Loucy (cell line): ENCODE measurements around the gene ZNF468.
A peak's percentile ranks its signal among the peaks of the same experiment; 100 is the strongest.
"Not testable (repeated sequence)": the region's sequence is repeated elsewhere in the genome, so short reads cannot be mapped to it uniquely, and the experiment has no call there.

ENCODE experiments used
- H2AFZ ChIP-seq: fragments of 200-600 bp; sonication (generic); 2 replicates; pipeline ENCODE4 v1.6.0; 2016; ENCODE audit warnings: antibody characterized with exemption, mild to moderate bottlenecking, low read length, moderate library complexity
- H3F3A ChIP-seq: fragments of 200-600 bp; 2 replicates; pipeline ENCODE4 v1.6.0; 2016; ENCODE audit warnings: antibody characterized with exemption, low read depth, mild to moderate bottlenecking
- H3K27me3 ChIP-seq: fragments of 200-600 bp; sonication (generic); 2 replicates; pipeline ENCODE4 v1.6.1; 2014; ENCODE audit warnings: low read length, mild to moderate bottlenecking; ENCODE audit not compliant: insufficient read depth, poor library complexity, severe bottlenecking
- H3K36me3 ChIP-seq: fragments of 200-600 bp; sonication (generic); 2 replicates; pipeline ENCODE4 v1.6.1; 2016; ENCODE audit warnings: low read length; ENCODE audit not compliant: insufficient read depth
- H3K4me1 ChIP-seq: fragments of 200-600 bp; sonication (generic); 2 replicates; pipeline ENCODE4 v1.5.1; 2014; ENCODE audit warnings: low read length, mild to moderate bottlenecking; ENCODE audit not compliant: insufficient read depth, poor library complexity, severe bottlenecking
- H3K4me2 ChIP-seq: fragments of 200-600 bp; sonication (generic); 2 replicates; pipeline ENCODE4 v1.6.0; 2014; ENCODE audit warnings: antibody characterized with exemption, low read length, low read depth, mild to moderate bottlenecking; ENCODE audit not compliant: poor library complexity, severe bottlenecking
- H3K4me3 ChIP-seq: fragments of 200-600 bp; sonication (generic); 2 replicates; pipeline ENCODE4 v1.5.1; 2014; ENCODE audit warnings: low read length, mild to moderate bottlenecking, mixed read lengths; ENCODE audit not compliant: poor library complexity, severe bottlenecking
- H3K79me2 ChIP-seq: fragments of 200-600 bp; sonication (generic); 2 replicates; pipeline ENCODE4 v1.6.1; 2014; ENCODE audit warnings: low read length; ENCODE audit not compliant: insufficient read depth
- H3K9ac ChIP-seq: fragments of 200-600 bp; sonication (generic); 2 replicates; pipeline ENCODE4 v1.6.0; 2014; ENCODE audit warnings: mild to moderate bottlenecking, low read depth, low read length, moderate library complexity; ENCODE audit not compliant: poor library complexity, severe bottlenecking
- H3K9me2 ChIP-seq: fragments of 200-600 bp; sonication (generic); replicated peaks from 2 replicates; pipeline ENCODE4 v1.6.1; 2016; ENCODE audit warnings: low read depth, low read length, mixed read lengths
- H3K9me3 ChIP-seq: fragments of 200-600 bp; sonication (generic); 2 replicates; pipeline ENCODE4 v1.6.1; 2014; ENCODE audit warnings: mild to moderate bottlenecking, antibody characterized with exemption, low read length, low read depth; ENCODE audit not compliant: insufficient read depth
- H4K20me1 ChIP-seq: fragments of 200-600 bp; sonication (generic); 2 replicates; pipeline ENCODE4 v1.6.0; 2014; ENCODE audit warnings: antibody characterized with exemption, low read length, mild to moderate bottlenecking; ENCODE audit not compliant: insufficient read depth, poor library complexity, severe bottlenecking
- EZH2phosphoT487 ChIP-seq: fragments of 200-600 bp; IDR thresholded peaks from 2 replicates; pipeline ENCODE4 v1.6.1; 2018; ENCODE audit warnings: antibody characterized with exemption, mild to moderate bottlenecking, moderate library complexity, borderline replicate concordance
- TF ChIP-seq, protein P1 (sequence below): fragments of 200-600 bp; sonication (generic); conservative IDR thresholded peaks from 2 replicates; pipeline ENCODE4 v1.5.1; 2014; ENCODE audit warnings: mild to moderate bottlenecking, antibody characterized with exemption, low read length

ZNF468 gene

GRCh38 chr19:52880895-52881389 lies 23.5 kb upstream of the ZNF468 start:
- H3K79me2 ChIP-seq, result no peaks in the 10 kb centered on the region
- no peak overlapping the region for H2AFZ ChIP-seq
- H3K9me3 ChIP-seq, result peaks cover 18% of the 10 kb centered on the region; the same call in 1 of the 2 replicates
- no peak overlapping the region for H3K9ac ChIP-seq
- TF ChIP-seq EZH2phosphoT487, result no peak
- TF ChIP-seq, protein P1, sequence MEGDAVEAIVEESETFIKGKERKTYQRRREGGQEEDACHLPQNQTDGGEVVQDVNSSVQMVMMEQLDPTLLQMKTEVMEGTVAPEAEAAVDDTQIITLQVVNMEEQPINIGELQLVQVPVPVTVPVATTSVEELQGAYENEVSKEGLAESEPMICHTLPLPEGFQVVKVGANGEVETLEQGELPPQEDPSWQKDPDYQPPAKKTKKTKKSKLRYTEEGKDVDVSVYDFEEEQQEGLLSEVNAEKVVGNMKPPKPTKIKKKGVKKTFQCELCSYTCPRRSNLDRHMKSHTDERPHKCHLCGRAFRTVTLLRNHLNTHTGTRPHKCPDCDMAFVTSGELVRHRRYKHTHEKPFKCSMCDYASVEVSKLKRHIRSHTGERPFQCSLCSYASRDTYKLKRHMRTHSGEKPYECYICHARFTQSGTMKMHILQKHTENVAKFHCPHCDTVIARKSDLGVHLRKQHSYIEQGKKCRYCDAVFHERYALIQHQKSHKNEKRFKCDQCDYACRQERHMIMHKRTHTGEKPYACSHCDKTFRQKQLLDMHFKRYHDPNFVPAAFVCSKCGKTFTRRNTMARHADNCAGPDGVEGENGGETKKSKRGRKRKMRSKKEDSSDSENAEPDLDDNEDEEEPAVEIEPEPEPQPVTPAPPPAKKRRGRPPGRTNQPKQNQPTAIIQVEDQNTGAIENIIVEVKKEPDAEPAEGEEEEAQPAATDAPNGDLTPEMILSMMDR, result no peak
- no peak overlapping the region for H3K4me2 ChIP-seq
- no peaks in the 10 kb centered on the region for H4K20me1 ChIP-seq
- H3K4me1 ChIP-seq, result no peaks in the 10 kb centered on the region
- no peaks in the 10 kb centered on the region for H3K27me3 ChIP-seq
- peaks cover 62% of the 10 kb centered on the region for H3K36me3 ChIP-seq
- no peak overlapping the region for H3K4me3 ChIP-seq
- H3F3A ChIP-seq, result no peaks in the 10 kb centered on the region
- H3K9me2 ChIP-seq, result no peaks in the 10 kb centered on the region

DNA sequence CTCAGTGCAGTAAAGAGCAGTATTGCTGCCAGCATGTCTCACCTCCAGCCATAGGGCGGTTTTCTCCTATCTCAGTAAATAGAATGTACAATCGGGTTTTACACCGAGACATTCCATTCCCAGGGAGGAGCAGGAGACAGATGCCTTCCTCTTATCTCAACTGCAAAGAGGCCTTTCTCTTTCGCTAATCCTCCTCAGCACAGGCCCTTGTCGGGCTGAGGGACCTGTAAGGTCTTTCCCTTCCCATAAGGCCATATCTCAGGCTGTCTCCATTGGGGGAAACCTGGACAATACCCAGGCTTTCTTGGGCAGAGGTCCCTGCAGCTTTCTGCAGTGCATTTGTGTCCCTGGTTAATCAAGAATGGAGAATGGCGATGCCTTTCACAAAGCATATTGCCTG lies 15.6 kb upstream of the ZNF468 start:
- not testable (repeated sequence) for H3K9me3 ChIP-seq, H3K27me3 ChIP-seq, H2AFZ ChIP-seq, H3F3A ChIP-seq, H3K4me1 ChIP-seq, H3K79me2 ChIP-seq, H4K20me1 ChIP-seq, H3K4me2 ChIP-seq, H3K4me3 ChIP-seq, H3K9ac ChIP-seq, H3K36me3 ChIP-seq, H3K9me2 ChIP-seq

DNA sequence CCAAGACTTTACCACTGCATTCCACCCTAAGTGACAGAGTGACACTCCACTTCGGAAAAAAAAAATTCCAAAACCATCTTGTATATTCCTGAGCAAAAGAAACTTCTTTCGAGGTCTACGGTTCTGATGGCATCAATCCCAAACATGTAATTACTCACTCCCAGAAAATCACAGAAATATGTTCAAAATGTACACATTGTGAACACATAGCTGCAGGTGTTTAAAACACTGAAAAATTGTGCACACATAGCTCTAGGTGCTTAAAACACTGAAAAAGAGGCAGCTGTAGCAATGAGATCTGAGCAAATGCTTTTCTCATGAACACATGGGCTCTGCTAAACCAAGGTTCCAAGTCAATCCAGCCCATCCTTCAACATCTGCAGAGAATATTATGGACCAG lies 14.0 kb upstream of the ZNF468 start:
- Histone ChIP-seq H3K9ac (no peak overlapping the region), H3F3A (no peaks in the 10 kb centered on the region), H3K27me3 (no peaks in the 10 kb centered on the region), H3K36me3 (no peaks in the 10 kb centered on the region), H3K9me2 (no peaks in the 10 kb centered on the region), H3K79me2 (no peaks in the 10 kb centered on the region), H3K4me2 (no peak overlapping the region), H3K4me1 (no peaks in the 10 kb centered on the region), H2AFZ (no peak overlapping the region), H3K4me3 (no peak overlapping the region), H3K9me3 (no peaks in the 10 kb centered on the region), H4K20me1 (no peaks in the 10 kb centered on the region)
- no peak for TF ChIP-seq EZH2phosphoT487
- TF ChIP-seq, protein P1, result no peak

- not testable (repeated sequence) for H3K4me1 ChIP-seq, H3K9ac ChIP-seq, H3K27me3 ChIP-seq, H3K9me3 ChIP-seq, H3K36me3 ChIP-seq, H4K20me1 ChIP-seq, H3F3A ChIP-seq, H3K4me2 ChIP-seq, H3K79me2 ChIP-seq, H2AFZ ChIP-seq, H3K9me2 ChIP-seq, H3K4me3 ChIP-seq
These were observed 10.6 kb upstream of the ZNF468 start for GRCh38 chr19:52868031-52868430.

- H3K27me3 ChIP-seq, H3K9me3 ChIP-seq, H3K9me2 ChIP-seq, H4K20me1 ChIP-seq, H3F3A ChIP-seq: not testable (repeated sequence)
- Histone ChIP-seq H3K4me2 (peak overlapping the region; percentile 90), H3K79me2 (peaks cover 14% of the 10 kb centered on the region), H3K36me3 (peaks cover 13% of the 10 kb centered on the region; the same call in 1 of the 2 replicates), H3K4me3 (peak overlapping the region; percentile 96), H3K9ac (peak overlapping the region; percentile 85), H3K4me1 (peaks cover 10% of the 10 kb centered on the region), H2AFZ (peak overlapping the region; percentile 92)
These were observed 660 bp downstream of the ZNF468 start for GRCh38 chr19:52856540-52857377.

- not testable (repeated sequence) for H4K20me1 ChIP-seq, H3K9me2 ChIP-seq, H3K79me2 ChIP-seq, H3K4me3 ChIP-seq, H3K4me2 ChIP-seq, H3K9ac ChIP-seq, H3K27me3 ChIP-seq, H3F3A ChIP-seq, H2AFZ ChIP-seq, H3K9me3 ChIP-seq, H3K4me1 ChIP-seq
- H3K36me3 ChIP-seq, result peaks cover 57% of the 10 kb centered on the region; the same call in 1 of the 2 replicates
These were observed 10.1 kb downstream of the ZNF468 start for GRCh38 chr19:52847352-52847751.
